ENCODE measurements around the gene FRYL. TPM values are rescaled to one million over a fixed set of nuclear protein-coding genes. Genes with fewer than 3 reads are reported as not detected.
"Not testable (repeated sequence)": the region's sequence is repeated elsewhere in the genome, so short reads cannot be mapped to it uniquely, and the experiment has no call there.

The FRYL gene
- total RNA-seq, 1 donor: 44.0 TPM

GRCh38 chr4:48467442-48467841, 312.6 kb downstream of the FRYL start:
- H3K4me3 ChIP-seq (ENCODE audit: low read depth, low read length): no peak overlapping the region
- DNase-seq (ENCODE audit: low read depth): no peak
- no peak for TF ChIP-seq CTCF (IDR thresholded peaks at IDR 0.05; ENCODE audit: insufficient read depth, low read depth, low read length)

- TF ChIP-seq CTCF (IDR thresholded peaks at IDR 0.05; ENCODE audit: insufficient read depth, low read depth, low read length): no peak
- DNase-seq (ENCODE audit: low read depth): no peak
- no peak overlapping the region for H3K4me3 ChIP-seq (ENCODE audit: low read depth, low read length)
Measured at GRCh38 chr4:48462363-48462762, 317.7 kb downstream of the FRYL start.

GRCh38 chr4:48461000-48461399, 319.1 kb downstream of the FRYL start:
- no peak for TF ChIP-seq CTCF (IDR thresholded peaks at IDR 0.05; ENCODE audit: insufficient read depth, low read depth, low read length)
- no peak overlapping the region for H3K4me3 ChIP-seq (ENCODE audit: low read depth, low read length)
- DNase-seq (ENCODE audit: low read depth): no peak

- no peak for DNase-seq (ENCODE audit: low read depth)
- TF ChIP-seq CTCF (IDR thresholded peaks at IDR 0.05; ENCODE audit: insufficient read depth, low read depth, low read length): no peak
- H3K4me3 ChIP-seq (ENCODE audit: low read depth, low read length): no peak overlapping the region
Measured at GRCh38 chr4:48454591-48454990, 325.5 kb downstream of the FRYL start.

GRCh38 chr4:48451656-48452055, 328.4 kb downstream of the FRYL start:
- not testable (repeated sequence) for DNase-seq (ENCODE audit: low read depth); H3K4me3 ChIP-seq (ENCODE audit: low read depth, low read length)

- no peak for DNase-seq (ENCODE audit: low read depth)
- H3K4me3 ChIP-seq (ENCODE audit: low read depth, low read length): no peak overlapping the region
- TF ChIP-seq CTCF (IDR thresholded peaks at IDR 0.05; ENCODE audit: insufficient read depth, low read depth, low read length): no peak
Measured at GRCh38 chr4:48450740-48451139, 329.3 kb downstream of the FRYL start.

GRCh38 chr4:48449151-48449550, 330.9 kb downstream of the FRYL start:
- no peak for DNase-seq (ENCODE audit: low read depth)
- no peak overlapping the region for H3K4me3 ChIP-seq (ENCODE audit: low read depth, low read length)
- no peak for TF ChIP-seq CTCF (IDR thresholded peaks at IDR 0.05; ENCODE audit: insufficient read depth, low read depth, low read length)

Small RNA genes lying within 50 kb of the gene (small RNA-seq; reads per million reads assigned to genes)
- not detected for gene RNU5E-3P

Other genes with a start within 250 kb of the FRYL start
- 81.5 and 123 TPM in 2 replicates for gene OCIAD1, start 50.8 kb upstream of the FRYL start, total RNA-seq
- 9.5 and 12.6 TPM in 2 replicates for gene OCIAD2, start 126.5 kb upstream of the FRYL start, total RNA-seq
- not detected in 2 replicates for gene CWH43, start 206.0 kb upstream of the FRYL start, total RNA-seq